Measurements from ENCODE around the gene ZNF182.

DNA sequence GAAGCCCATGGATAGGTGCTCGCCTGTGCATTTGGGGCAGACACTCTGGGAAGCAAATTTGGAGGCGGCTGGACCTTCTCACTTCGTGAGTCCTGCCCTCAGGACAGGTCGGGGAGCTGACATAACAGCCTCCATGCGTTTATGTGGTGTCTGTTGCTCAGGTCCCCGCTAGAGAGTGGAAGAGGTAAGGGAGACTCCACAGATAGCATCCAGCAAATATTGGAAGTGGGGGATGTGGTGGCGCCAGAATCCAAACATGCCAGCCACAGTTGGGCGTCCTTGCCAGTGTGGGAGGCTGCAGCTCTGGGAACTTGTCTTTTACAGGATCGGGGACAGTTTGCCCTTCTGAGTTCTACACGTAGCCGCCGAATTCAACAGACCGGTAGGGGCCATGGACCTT lies 47.8 kb downstream of the ZNF182 start:
- TF ChIP-seq, protein P1, sequence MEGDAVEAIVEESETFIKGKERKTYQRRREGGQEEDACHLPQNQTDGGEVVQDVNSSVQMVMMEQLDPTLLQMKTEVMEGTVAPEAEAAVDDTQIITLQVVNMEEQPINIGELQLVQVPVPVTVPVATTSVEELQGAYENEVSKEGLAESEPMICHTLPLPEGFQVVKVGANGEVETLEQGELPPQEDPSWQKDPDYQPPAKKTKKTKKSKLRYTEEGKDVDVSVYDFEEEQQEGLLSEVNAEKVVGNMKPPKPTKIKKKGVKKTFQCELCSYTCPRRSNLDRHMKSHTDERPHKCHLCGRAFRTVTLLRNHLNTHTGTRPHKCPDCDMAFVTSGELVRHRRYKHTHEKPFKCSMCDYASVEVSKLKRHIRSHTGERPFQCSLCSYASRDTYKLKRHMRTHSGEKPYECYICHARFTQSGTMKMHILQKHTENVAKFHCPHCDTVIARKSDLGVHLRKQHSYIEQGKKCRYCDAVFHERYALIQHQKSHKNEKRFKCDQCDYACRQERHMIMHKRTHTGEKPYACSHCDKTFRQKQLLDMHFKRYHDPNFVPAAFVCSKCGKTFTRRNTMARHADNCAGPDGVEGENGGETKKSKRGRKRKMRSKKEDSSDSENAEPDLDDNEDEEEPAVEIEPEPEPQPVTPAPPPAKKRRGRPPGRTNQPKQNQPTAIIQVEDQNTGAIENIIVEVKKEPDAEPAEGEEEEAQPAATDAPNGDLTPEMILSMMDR (conservative IDR thresholded peaks at IDR 0.05) = no peak
- no peak for TF ChIP-seq ZFX (IDR thresholded peaks at IDR 0.05)
